HepG2 (cell line): ENCODE data around the gene KATNB1. TPM values are rescaled to one million over a fixed set of nuclear protein-coding genes. Genes with fewer than 3 reads are reported as not detected.
A peak's percentile ranks its signal among the peaks of the same experiment; 100 is the strongest.

Experiments used
- ATF1 ChIP-seq: IDR thresholded peaks from 2 replicates; pipeline ENCODE4 v1.6.1; 2016; ENCODE audit warnings: mild to moderate bottlenecking, control low read depth
- CSRNP2 ChIP-seq: sonication (generic); formaldehyde crosslinking; conservative IDR thresholded peaks from 2 replicates; pipeline ENCODE4 v1.8.0; 2022; ENCODE audit warnings: low read depth, missing genetic modification reagents
- FLYWCH1 ChIP-seq: sonication (generic); formaldehyde crosslinking; IDR thresholded peaks from 2 replicates; pipeline ENCODE4 v1.8.1; 2023; ENCODE audit warnings: mild to moderate bottlenecking, missing genetic modification reagents
- FOXA1 ChIP-seq, 2 experiments: fragments of 450-650 bp in 1 of 2; sonication (generic) in 1 of 2; formaldehyde crosslinking in 1 of 2; IDR thresholded peaks; 2 replicates each; pipeline versions ENCODE4 v1.4.0 to v1.6.1; 2016 to 2020; ENCODE audit warnings: missing genetic modification reagents in 1 of 2
- IRF2 ChIP-seq: IDR thresholded peaks from 2 replicates; pipeline ENCODE4 v1.6.1; 2018; ENCODE audit warnings: missing genetic modification reagents, missing compliant biosample characterization
- MIER3 ChIP-seq: IDR thresholded peaks from 2 replicates; pipeline ENCODE4 v1.6.1; 2016; ENCODE audit warnings: missing compliant biosample characterization, borderline replicate concordance
- REST ChIP-seq, 2 experiments: IDR thresholded peaks; 2 replicates each; pipeline ENCODE4 v1.6.1; 2011 to 2012; ENCODE audit warnings: low read length in 2 of 2, borderline replicate concordance in 1 of 2, low read depth in 1 of 2, mild to moderate bottlenecking in 1 of 2, moderate library complexity in 1 of 2
- SKI ChIP-seq: fragments of 450-650 bp; IDR thresholded peaks from one replicate; pipeline ENCODE4 v1.6.1; 2018; ENCODE audit warnings: mild to moderate bottlenecking; ENCODE audit not compliant: partially characterized antibody
- ZNF160 ChIP-seq: sonication (generic); formaldehyde crosslinking; IDR thresholded peaks from 2 replicates; pipeline ENCODE4 v1.8.0; 2022; ENCODE audit warnings: mild to moderate bottlenecking, inconsistent platforms, missing genetic modification reagents
- ZNF30 ChIP-seq: sonication (generic); formaldehyde crosslinking; IDR thresholded peaks from 2 replicates; pipeline ENCODE4 v1.5.0; 2020; ENCODE audit warnings: mild to moderate bottlenecking, missing genetic modification reagents
- ZNF430 ChIP-seq: sonication (generic); formaldehyde crosslinking; IDR thresholded peaks from 2 replicates; pipeline ENCODE4 v1.9.0; 2021; ENCODE audit warnings: mild to moderate bottlenecking, missing genetic modification reagents
- ZNF451 ChIP-seq: sonication (generic); formaldehyde crosslinking; IDR thresholded peaks from 2 replicates; pipeline ENCODE4 v1.5.0; 2020; ENCODE audit warnings: mild to moderate bottlenecking, missing genetic modification reagents
- ZNF549 ChIP-seq: sonication (generic); formaldehyde crosslinking; IDR thresholded peaks from 2 replicates; pipeline ENCODE4 v1.5.0; 2020; ENCODE audit warnings: missing genetic modification reagents
- ZNF570 ChIP-seq: sonication (generic); formaldehyde crosslinking; IDR thresholded peaks from 2 replicates; pipeline ENCODE4 v1.4.0; 2020; ENCODE audit warnings: mild to moderate bottlenecking, missing genetic modification reagents, borderline replicate concordance
- ZNF607 ChIP-seq: sonication (generic); formaldehyde crosslinking; IDR thresholded peaks from 2 replicates; pipeline ENCODE4 v1.5.1; 2020; ENCODE audit warnings: missing genetic modification reagents, mild to moderate bottlenecking, borderline replicate concordance
- ZNF710 ChIP-seq: sonication (generic); formaldehyde crosslinking; IDR thresholded peaks from 2 replicates; pipeline ENCODE4 v1.5.0; 2020; ENCODE audit warnings: mild to moderate bottlenecking, missing genetic modification reagents, borderline replicate concordance
- polyA plus RNA-seq, 8 experiments: library from polyadenylated mRNA; depleted of rRNA in 3 of 8; stranded (reverse) in 7 of 8; unstranded in 1 of 8; fragments of >200 nt; fragmentation: Illumina TruSeq in 4 of 8; extraction: Trizol in 4 of 8; gene quantifications; 2 replicates each; pipeline versions ENCODE4 v1.2.1 to v1.2.3, GENCODE V29; 2011 to 2016; ENCODE audit warnings: low read depth in 4 of 8, missing spikeins in 1 of 8, mixed read lengths in 1 of 8; ENCODE audit not compliant: insufficient read depth in 1 of 8
- total RNA-seq, 5 experiments: library from RNA; depleted of rRNA; stranded (reverse); fragments of >200 nt; fragmentation: Illumina TruSeq; extraction: Trizol; gene quantifications; 2 replicates each; pipeline ENCODE4 v1.2.3, GENCODE V29; 2016; ENCODE audit warnings: low read depth in 1 of 5
- TF ChIP-seq, protein P1 (sequence below): sonication (generic); formaldehyde crosslinking; IDR thresholded peaks from 2 replicates; pipeline ENCODE4 v1.5.0; 2020; ENCODE audit warnings: missing genetic modification reagents
- TF ChIP-seq, protein P2 (sequence below): IDR thresholded peaks from 2 replicates; pipeline ENCODE4 v1.6.1; 2016; ENCODE audit warnings: mild to moderate bottlenecking

The KATNB1 gene
- total and polyA plus RNA-seq, 2 of the 13 experiments (the other 11 are each of a cell fraction or from before 2014, with no cell fraction given) = 31.5 to 43.5 TPM

DNA sequence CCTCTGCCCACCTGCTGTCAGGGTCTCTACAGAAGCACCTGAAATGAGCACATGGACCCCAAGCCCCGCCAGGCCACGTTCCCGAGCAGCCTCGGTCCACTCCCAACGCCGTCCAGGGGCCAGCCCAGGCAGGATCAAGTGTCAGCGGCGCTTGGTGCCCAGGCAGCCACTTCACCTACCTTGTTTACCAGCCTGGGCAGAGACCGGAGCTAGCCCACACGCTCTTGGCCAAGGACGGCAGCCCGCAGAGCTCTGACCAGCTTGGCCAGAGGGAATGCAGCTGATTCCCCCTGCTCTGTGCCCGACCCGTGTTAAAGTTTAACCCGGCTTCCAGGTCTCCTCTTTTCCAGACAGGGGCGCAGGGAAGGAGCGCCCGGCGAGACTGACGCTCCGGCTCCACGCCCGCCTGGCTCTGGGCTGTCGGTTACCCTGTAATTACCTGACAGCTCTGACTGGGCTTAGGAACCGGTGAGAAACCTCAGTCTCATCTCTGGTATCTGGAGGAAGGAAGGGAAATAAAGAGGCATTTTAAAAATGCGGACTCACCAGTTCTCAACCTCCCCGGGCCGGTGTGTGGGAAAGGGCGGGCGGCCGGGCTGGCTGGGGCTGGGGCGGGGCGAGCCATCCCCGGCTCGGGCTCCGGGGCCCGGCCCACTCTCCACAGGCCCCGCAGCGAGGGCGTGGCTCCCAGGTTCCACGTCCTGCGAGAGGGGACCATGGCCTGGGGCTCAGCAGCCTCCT, 62.1 kb downstream of the KATNB1 start (continued):
- TF ChIP-seq FOXA1 (IDR thresholded peaks at IDR 0.05) (no peak), FOXA1 (CRISPR knock-in tag; IDR thresholded peaks at IDR 0.05) (peak; percentile 89), FLYWCH1 (CRISPR knock-in tag) (no peak), CSRNP2 (CRISPR knock-in tag) (no peak), ZNF430 (CRISPR knock-in tag) (peak; percentile 92), ZNF710 (CRISPR knock-in tag) (no peak; the same call in 1 of the 2 replicates), MIER3 (peak; percentile 31; the same call in 1 of the 2 replicates), ZNF570 (CRISPR knock-in tag) (no peak), ZNF160 (CRISPR knock-in tag) (0 out of 2 replicates have a peak, but pooled peaks have one; percentile 52), ATF1 (CRISPR knock-in tag) (no peak), SKI (peak; percentile 94), REST (IDR thresholded peaks at IDR 0.05; ENCODE audit: borderline replicate concordance in 1 of 2, low read depth in 1 of 2, low read length in 2 of 2) (peak in 1 of 2 experiments; percentile 19; a peak in 1 of 4 replicates), IRF2 (CRISPR knock-in tag) (peak; percentile 17; the same call in 1 of the 2 replicates), ZNF451 (CRISPR knock-in tag) (no peak), ZNF549 (CRISPR knock-in tag) (no peak), ZNF30 (CRISPR knock-in tag) (peak; percentile 89; the same call in 1 of the 2 replicates), ZNF607 (CRISPR knock-in tag) (peak; percentile 95; the same call in 1 of the 2 replicates)
- TF ChIP-seq, protein P1, sequence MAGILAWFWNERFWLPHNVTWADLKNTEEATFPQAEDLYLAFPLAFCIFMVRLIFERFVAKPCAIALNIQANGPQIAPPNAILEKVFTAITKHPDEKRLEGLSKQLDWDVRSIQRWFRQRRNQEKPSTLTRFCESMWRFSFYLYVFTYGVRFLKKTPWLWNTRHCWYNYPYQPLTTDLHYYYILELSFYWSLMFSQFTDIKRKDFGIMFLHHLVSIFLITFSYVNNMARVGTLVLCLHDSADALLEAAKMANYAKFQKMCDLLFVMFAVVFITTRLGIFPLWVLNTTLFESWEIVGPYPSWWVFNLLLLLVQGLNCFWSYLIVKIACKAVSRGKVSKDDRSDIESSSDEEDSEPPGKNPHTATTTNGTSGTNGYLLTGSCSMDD (CRISPR knock-in tag) = no peak
- TF ChIP-seq, protein P2, sequence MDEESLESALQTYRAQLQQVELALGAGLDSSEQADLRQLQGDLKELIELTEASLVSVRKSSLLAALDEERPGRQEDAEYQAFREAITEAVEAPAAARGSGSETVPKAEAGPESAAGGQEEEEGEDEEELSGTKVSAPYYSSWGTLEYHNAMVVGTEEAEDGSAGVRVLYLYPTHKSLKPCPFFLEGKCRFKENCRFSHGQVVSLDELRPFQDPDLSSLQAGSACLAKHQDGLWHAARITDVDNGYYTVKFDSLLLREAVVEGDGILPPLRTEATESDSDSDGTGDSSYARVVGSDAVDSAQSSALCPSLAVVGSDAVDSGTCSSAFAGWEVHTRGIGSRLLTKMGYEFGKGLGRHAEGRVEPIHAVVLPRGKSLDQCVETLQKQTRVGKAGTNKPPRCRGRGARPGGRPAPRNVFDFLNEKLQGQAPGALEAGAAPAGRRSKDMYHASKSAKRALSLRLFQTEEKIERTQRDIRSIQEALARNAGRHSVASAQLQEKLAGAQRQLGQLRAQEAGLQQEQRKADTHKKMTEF = peak; percentile 81; the same call in 1 of the 2 replicates
